Upper lobe of left lung (tissue), 6 donors: ENCODE measurements around the gene FCGR1A. TPM values are rescaled to one million over a fixed set of nuclear protein-coding genes. Genes with fewer than 3 reads are reported as not detected.
"Not testable (repeated sequence)": the region's sequence is repeated elsewhere in the genome, so short reads cannot be mapped to it uniquely, and the experiment has no call there.

Experiments
- ATAC-seq, 2 donors: fragments of 200-7000 bp; cut with Tn5 transposase; one replicate each; pipeline ENCODE4 v1.9.1; 2022; ENCODE audit warnings: mild to moderate bottlenecking in 2 of 2, moderate library complexity in 2 of 2; ENCODE audit not compliant: low FRiP score in 2 of 2
- DNase-seq, 2 donors: peaks; one replicate each; pipeline ENCODE4 v3.0.0-alpha.2; 2019 to 2020
- H3K27ac ChIP-seq, 4 donors: fragments of 200-600 bp; sonication (generic); one replicate each; pipeline ENCODE4 v1.5.1; 2016 to 2019
- H3K27me3 ChIP-seq, 4 donors: fragments of 200-600 bp; sonication (generic); one replicate each; pipeline ENCODE4 v1.5.1; 2017 to 2019
- H3K36me3 ChIP-seq, 4 donors: fragments of 200-600 bp; sonication (generic); one replicate each; pipeline ENCODE4 v1.5.1; 2016 to 2019
- H3K4me1 ChIP-seq, 4 donors: fragments of 200-600 bp; sonication (generic); one replicate each; pipeline ENCODE4 v1.5.1; 2018 to 2019
- H3K4me3 ChIP-seq, 4 donors: fragments of 200-600 bp; sonication (generic); one replicate each; pipeline ENCODE4 v1.5.1; 2017 to 2019; ENCODE audit warnings: mild to moderate bottlenecking in 2 of 4, moderate library complexity in 1 of 4
- H3K9me3 ChIP-seq, 4 donors: fragments of 200-600 bp; sonication (generic); one replicate each; pipeline ENCODE4 v1.5.1; 2018 to 2019
- POLR2AphosphoS5 ChIP-seq, 2 donors: sonication (generic); formaldehyde crosslinking; IDR thresholded peaks; one replicate each; pipeline ENCODE4 v1.5.1; 2017; ENCODE audit warnings: antibody characterized with exemption in 2 of 2
- WGBS, 2 donors: methylation state at CpG; one replicate each; pipeline ENCODE4 v1.1.5; 2017 to 2018; 5-methylcytosine and 5-hydroxymethylcytosine counted together
- total RNA-seq, 6 donors: library from RNA; depleted of rRNA in 4 of 6; stranded (reverse); fragments of >200 nt in 4 of 6; gene quantifications; one replicate each; pipeline versions ENCODE4 v1.1.0 to v1.2.1, GENCODE V29; 2016 to 2021
- donor health status: DM: no; HTN: no; CAD: no; lungs with moderate emphysema.
- donor health status: DM: no; HTN: yes; CAD: no; lungs with severe emphysema.

Gene FCGR1A
- total RNA-seq, 6 donors from 2014 or later: 12.8 to 52.7 (median 26.3) TPM

DNA sequence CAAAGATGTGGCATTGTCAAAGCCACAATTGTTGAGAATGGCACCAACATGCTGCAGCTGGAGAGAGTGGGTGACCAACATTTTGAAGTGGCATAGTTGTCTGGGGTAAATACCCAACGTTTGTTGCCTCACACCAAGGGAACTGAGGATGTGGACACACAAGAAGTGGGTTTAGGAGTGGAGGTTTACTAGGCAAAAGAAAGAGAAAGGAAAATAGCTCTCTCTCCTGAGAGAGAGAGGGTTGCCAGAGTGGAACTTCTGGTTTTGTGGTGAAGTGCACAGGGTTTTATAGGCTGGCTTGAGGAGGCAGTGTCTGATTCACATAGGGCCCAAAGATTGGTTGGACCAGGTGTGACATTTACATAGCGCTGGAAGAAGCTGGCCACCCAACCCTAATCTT is 29.0 kb upstream of the FCGR1A start:
- not testable (repeated sequence) for H3K4me3 ChIP-seq, H3K36me3 ChIP-seq, ATAC-seq, H3K27ac ChIP-seq, H3K27me3 ChIP-seq, DNase-seq, H3K4me1 ChIP-seq, H3K9me3 ChIP-seq
- 0 to 20% methylated on average over 1 of the region's 2 CpGs for WGBS, 2 donors

DNA sequence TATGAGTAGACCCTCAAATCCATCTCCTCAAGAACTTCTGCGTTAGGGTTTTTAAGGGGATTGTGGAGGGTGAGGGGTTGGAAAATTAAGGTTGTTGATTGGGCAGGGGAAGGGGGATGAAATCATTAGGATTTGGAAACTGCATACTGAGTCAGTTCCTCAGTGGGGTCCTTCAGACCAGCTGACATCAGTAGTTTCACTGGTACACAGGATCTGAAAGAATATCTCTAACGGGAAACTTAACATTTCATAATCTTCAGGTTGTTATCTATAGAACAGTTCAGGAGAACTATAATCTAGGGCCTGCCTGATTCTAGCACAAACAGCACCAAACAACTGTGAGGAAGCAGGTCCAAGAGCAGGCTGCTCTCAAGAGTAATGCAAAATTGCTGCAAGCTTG is 27.2 kb upstream of the FCGR1A start:
- not testable (repeated sequence) for H3K27ac ChIP-seq, DNase-seq, H3K4me3 ChIP-seq, ATAC-seq, H3K36me3 ChIP-seq, H3K4me1 ChIP-seq, H3K27me3 ChIP-seq, H3K9me3 ChIP-seq
- WGBS, 2 donors: 73 to 79% methylated on average over 2 of the region's 2 CpGs

DNA sequence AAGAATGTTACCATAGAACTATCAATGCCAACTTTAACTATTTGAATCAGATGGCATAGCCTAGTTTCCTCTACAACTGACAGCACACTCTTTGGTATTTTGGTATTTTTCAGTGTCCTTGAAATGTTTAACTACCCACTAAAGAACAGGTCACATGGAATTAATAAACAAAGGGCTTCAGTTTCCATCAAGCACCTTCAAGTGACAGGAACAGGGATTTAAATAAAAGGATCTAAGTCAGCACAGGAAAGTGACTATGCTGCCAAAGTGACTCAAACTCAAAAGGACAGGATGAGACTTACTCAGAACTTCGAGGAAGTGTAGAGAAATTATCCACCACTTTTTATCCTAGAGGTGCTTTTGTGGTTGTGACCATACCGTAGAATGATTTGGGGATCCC is 20.2 kb upstream of the FCGR1A start:
- H3K27ac ChIP-seq, DNase-seq, H3K36me3 ChIP-seq, ATAC-seq, H3K9me3 ChIP-seq, H3K4me1 ChIP-seq, H3K27me3 ChIP-seq, H3K4me3 ChIP-seq: not testable (repeated sequence)
- WGBS, 2 donors: 0 to 33% methylated on average over 1 of the region's 2 CpGs

DNA sequence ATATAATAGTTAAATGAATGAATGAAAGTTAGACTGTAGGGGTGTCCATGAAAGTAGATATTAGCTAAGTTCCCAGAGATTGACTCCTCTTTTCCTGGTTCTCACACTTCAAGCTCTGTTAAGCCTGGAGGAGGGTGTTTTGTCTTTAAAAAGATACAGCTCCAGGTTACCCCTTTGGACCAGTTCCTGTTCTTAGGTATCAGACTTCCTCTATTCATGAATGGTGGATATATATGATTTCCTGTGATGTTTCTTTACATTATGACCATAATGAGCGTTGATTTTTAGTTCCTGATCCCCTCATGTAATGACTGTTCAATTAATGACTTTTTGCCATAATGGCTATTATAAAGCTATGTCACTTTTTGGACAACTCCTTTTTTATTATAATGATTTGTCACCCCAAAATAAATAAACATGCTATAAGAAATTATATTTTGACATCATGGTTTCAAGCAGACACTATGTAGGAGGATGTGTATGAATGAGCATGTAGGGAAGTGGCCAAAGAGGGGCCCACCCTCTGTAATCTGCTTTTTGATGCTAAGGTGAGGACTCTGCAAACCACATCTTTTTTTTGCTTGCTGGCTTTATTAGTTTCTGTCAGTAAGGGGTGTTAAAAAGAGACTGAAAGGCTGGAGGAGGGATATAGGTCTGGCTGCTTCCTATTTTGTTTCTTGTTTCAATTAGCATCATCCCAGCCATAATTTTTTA is 18.2 kb upstream of the FCGR1A start:
- H3K27me3 ChIP-seq, H3K4me3 ChIP-seq, H3K36me3 ChIP-seq, H3K9me3 ChIP-seq, H3K4me1 ChIP-seq, ATAC-seq, H3K27ac ChIP-seq, DNase-seq: not testable (repeated sequence)
- WGBS, 2 donors: 56% methylated on average over 1 of the region's 1 CpG; no CpG with 5 or more reads in 1 of the 2 donors

DNA sequence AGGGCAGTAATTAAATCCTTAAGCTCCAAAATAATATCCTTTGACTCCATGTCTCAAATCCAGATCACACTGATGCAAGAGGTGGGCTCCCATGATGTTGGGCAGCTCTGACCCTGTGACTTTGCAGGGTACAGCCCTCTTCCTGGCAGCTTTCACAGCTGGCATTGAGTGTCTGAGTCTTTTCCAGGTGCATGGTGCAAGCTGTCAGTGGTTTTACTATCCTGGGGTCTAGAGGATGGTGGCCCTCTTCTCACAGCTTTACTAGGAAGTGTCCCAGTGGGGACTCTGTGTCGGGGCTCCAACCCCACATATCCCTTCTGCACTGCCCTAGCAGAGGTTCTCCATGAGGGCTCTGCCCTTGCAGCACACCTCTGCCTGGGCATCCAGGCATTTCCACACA is 16.3 kb upstream of the FCGR1A start:
- not testable (repeated sequence) for H3K27me3 ChIP-seq, H3K27ac ChIP-seq, H3K4me3 ChIP-seq, ATAC-seq, H3K9me3 ChIP-seq, DNase-seq, H3K4me1 ChIP-seq, H3K36me3 ChIP-seq
- no CpG with 5 or more reads among the region's 1 CpG for WGBS, 2 donors

DNA sequence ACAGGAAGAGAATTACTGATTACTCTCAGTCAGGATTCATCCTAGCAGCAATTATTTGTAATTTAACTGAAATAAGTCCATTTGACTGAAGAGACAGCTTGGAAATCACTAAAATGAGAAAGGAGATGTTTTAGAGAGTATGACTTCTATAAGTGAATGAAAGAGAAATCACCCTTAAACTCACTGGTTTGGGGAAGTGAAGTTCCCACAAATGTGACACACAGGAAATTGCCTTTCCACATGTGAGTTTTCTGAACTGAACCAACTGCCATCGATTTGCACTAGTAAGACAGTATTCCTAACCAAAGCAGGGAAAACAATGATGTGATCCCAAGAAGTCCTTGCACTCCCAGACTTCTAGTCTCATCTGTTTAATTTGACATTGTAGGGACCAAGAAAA is 13.3 kb upstream of the FCGR1A start:
- not testable (repeated sequence) for H3K27me3 ChIP-seq, DNase-seq, H3K36me3 ChIP-seq, H3K9me3 ChIP-seq, H3K27ac ChIP-seq, H3K4me1 ChIP-seq, H3K4me3 ChIP-seq
- WGBS, 2 donors: no CpG with 5 or more reads among the region's 1 CpG
- ATAC-seq: peak in 1 of 2 donors; percentile 55

DNA sequence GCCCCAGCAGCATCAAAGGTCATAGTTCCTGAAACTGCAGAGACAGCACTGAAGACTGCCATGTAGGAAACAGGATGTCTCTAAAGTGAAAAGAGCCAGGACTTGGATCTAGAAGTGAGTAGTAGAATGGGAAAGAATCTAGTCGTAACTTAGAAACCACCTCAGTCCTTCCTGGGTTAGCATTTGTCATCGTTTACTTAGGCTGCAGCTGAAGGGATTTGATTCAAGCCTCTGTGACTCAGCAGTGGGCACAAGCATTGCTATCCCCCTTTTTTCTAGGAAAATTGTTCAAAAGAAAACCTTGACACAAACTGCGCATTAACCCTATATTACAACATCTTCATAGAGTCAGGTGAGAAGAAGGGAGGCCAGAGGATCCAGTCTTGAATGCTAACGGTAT is 11.8 kb upstream of the FCGR1A start:
- H3K27ac ChIP-seq, H3K36me3 ChIP-seq, H3K4me3 ChIP-seq, H3K9me3 ChIP-seq, DNase-seq, ATAC-seq, H3K4me1 ChIP-seq, H3K27me3 ChIP-seq: not testable (repeated sequence)
- 47 to 57% methylated on average over 3 to 4 of the region's 4 CpGs for WGBS, 2 donors

DNA sequence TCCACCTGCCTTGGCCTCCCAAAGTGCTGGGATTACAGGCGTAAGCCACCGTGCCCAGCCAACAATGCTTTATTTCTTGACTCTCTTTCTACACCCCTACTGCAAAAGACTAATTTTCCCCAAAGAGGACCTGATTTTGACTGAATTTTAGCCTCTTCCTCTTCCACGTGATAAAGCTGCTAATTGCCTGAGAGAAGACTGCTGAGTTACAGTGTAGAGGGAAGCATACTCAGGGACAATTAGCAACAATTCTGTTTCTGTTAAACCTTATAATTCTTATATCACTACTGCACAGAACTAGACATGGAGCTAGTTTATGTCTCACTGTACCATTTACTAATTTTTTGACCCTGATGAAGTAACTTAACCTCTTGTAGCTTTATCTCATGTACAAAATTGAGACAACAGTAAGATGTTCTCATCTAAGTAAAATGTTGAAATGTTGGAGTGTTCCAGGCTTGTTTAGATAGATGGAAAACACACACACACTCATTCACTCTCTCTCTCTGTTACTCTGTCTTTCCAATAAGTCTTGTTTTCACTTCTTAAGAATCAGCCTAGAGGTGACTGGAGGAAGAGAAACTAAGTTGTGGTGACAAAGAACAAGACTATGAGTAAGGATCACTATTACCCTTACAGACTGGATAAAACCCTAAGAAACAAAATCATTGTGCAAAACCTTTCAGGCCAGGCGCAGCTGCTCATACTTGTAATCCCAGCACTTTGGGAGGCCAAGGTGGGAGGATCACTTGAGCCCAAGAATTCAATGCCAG is 10.7 kb upstream of the FCGR1A start:
- not testable (repeated sequence) for H3K9me3 ChIP-seq, H3K36me3 ChIP-seq, H3K4me1 ChIP-seq, DNase-seq, H3K27me3 ChIP-seq, H3K4me3 ChIP-seq, H3K27ac ChIP-seq
- WGBS, 2 donors: no CpG with 5 or more reads among the region's 4 CpGs
- ATAC-seq: peak in 1 of 2 donors; percentile 73

DNA sequence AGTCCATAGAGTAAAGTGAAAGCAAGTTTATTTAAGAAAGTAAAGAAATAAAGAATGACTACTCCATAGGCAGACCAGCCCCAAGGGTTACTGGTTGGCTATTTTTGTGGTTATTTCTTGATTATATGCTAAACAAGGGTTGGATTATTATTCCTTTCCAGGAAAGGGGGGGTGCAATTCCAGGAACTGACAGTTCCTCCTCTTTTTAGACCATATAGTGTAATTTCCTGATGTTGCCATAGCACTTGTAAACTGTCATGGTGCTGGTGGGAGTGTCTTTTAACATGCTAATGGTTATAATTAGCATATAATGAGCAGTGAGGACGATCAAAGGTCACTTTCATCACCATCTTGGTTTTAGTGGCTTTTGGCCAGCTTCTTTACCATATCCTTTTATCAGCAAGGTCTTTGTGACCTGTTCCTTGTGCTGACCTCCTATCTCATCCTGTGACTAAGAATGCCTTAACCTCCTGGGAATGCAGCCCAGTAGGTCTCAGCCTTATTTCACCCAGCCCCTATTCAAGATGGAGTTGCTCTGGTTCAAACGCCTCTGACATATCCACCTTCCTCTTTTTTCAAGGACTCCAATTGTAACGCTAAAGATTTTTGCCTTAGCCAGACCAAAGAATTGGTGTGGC is 6.9 kb upstream of the FCGR1A start:
- H3K27me3 ChIP-seq, H3K27ac ChIP-seq, H3K4me1 ChIP-seq, H3K4me3 ChIP-seq, H3K9me3 ChIP-seq, ATAC-seq, DNase-seq, H3K36me3 ChIP-seq: not testable (repeated sequence)
- TF ChIP-seq POLR2AphosphoS5 (IDR thresholded peaks at IDR 0.05): peak in 1 of 2 donors; percentile 16
- 20 to 33% methylated on average over 1 of the region's 3 CpGs for WGBS, 2 donors

DNA sequence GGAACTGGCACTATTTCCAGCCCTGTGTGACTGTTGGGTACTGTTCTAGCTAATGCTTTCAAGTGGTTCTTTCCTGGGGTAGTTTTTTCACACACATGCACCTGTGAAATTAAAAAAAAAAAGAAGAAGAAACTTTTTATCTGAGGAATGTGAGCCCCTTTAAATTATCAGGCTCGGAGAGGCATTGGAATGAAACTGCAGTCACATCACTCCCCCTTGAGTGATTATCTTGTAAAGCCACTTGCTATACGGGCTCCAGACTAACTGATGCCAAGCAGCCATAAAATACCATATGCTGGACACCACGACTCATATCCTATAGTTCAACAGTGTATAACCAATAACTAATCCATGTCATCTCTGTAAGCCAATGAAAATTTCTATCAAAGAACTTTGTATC is 5.4 kb upstream of the FCGR1A start:
- not testable (repeated sequence) for ATAC-seq, DNase-seq, H3K27ac ChIP-seq, H3K4me3 ChIP-seq, H3K9me3 ChIP-seq, H3K27me3 ChIP-seq, H3K4me1 ChIP-seq, H3K36me3 ChIP-seq
- 34 to 48% methylated on average over 2 of the region's 3 CpGs for WGBS, 2 donors

DNA sequence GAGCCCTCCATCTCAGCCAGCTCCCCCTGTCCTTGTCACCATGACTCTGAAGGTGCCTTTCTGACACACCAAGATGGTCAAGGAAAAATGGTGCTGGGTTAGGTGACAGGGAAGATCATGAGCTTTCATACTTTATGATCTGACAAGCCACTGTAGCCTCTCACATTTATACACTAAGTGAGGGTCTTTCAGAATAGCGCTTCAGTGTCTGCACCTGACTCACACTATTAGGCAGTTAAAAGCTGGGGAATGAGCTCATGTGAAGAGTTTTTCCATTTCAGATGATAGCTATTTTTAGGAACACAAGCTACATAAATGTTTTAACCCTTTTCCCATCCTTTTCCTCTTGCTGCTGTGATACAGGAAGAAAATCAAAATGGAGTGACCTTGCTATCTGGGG is 4.2 kb upstream of the FCGR1A start:
- H3K4me3 ChIP-seq, H3K27ac ChIP-seq, DNase-seq, ATAC-seq, H3K27me3 ChIP-seq, H3K9me3 ChIP-seq, H3K36me3 ChIP-seq, H3K4me1 ChIP-seq: not testable (repeated sequence)
- WGBS, 2 donors: no CpG with 5 or more reads among the region's 1 CpG

DNA sequence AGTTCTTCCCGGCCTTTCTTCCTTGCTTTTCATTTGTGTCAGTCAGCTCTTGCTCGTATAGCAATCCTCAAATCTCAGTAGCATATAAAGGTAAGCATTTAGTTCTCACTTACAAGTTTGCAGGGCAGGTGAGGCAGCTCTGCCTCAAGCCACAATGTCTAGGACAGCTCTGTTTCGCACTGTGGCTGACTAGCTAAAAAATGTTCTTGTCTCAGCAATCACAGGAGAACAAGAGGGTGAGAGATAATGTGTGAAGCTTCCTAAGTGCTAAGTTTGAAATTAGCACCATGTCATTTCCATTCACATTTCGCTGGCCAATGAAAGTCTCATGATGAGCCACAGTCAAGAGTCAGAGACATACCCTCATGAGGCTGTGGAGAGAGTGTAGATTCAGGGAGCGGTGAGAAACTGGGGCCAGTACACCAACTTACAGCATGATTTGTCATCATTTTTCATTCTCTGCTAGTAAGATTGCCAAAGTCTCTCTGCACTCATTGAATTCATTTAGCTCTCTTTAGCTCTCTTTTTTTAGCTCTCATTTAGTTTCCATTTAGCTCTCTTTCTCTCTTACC is 995 bp upstream of the FCGR1A start:
- 79% methylated on average over 5 of the region's 5 CpGs for WGBS, 2 donors
- not testable (repeated sequence) for H3K9me3 ChIP-seq, DNase-seq, H3K27me3 ChIP-seq, H3K4me3 ChIP-seq, H3K36me3 ChIP-seq, H3K27ac ChIP-seq, H3K4me1 ChIP-seq
- peak in 1 of 2 donors; percentile 29 for ATAC-seq

DNA sequence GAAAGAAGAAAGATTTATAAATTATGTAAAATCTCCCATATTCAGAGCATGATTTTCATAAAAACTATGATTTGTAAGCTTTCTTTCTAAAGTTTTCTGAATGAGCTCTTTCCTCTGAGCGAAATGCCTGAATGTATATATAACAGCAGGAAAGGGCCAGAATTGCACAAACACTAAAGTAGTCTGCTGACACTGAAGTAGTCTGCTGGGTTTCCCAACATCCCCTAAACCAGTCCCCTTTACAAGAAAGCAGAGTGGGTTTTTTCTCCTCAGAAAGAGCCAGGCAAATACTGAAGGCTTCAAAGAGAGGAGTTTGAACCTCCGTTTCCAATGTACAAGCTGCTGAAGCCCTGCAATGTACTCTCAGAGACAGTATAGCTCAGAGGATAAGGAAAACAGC is 795 bp downstream of the FCGR1A start:
- not testable (repeated sequence) for H3K4me3 ChIP-seq, ATAC-seq, H3K36me3 ChIP-seq, H3K27ac ChIP-seq, H3K27me3 ChIP-seq, H3K4me1 ChIP-seq, H3K9me3 ChIP-seq, DNase-seq
- WGBS, 2 donors: no CpG with 5 or more reads among the region's 2 CpGs
